ENCODE measurements around the gene MIP.

DNA sequence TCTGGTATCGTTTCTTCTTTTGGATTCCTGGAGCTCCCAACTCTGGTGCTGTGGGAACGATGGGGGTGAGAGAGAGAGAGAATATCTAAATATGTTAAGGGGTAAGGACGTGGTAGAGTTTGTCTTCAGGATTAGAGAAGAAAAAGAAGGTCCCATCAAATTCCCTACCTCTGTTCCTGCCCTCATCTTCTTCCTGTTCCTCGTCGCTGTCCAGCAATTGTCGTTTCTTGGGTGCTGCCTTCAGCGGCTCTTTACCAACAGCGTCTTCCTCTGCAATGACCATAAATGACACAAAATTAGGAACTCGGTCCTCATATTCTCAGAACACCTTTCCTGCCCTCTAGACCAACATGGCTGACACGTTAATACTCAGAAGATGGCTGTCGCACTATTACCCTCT is 36.7 kb downstream of the MIP start:
- TF ChIP-seq, protein P1, sequence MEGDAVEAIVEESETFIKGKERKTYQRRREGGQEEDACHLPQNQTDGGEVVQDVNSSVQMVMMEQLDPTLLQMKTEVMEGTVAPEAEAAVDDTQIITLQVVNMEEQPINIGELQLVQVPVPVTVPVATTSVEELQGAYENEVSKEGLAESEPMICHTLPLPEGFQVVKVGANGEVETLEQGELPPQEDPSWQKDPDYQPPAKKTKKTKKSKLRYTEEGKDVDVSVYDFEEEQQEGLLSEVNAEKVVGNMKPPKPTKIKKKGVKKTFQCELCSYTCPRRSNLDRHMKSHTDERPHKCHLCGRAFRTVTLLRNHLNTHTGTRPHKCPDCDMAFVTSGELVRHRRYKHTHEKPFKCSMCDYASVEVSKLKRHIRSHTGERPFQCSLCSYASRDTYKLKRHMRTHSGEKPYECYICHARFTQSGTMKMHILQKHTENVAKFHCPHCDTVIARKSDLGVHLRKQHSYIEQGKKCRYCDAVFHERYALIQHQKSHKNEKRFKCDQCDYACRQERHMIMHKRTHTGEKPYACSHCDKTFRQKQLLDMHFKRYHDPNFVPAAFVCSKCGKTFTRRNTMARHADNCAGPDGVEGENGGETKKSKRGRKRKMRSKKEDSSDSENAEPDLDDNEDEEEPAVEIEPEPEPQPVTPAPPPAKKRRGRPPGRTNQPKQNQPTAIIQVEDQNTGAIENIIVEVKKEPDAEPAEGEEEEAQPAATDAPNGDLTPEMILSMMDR (IDR thresholded peaks at IDR 0.05) = no peak
- no peak for TF ChIP-seq POLR2A (IDR thresholded peaks at IDR 0.05)
